ENCODE results near the gene ZNF544.

ZNF544 gene

GRCh38 chr19:58279042-58279924 lies 50.6 kb downstream of the ZNF544 start:
- no peak for TF ChIP-seq POLR2AphosphoS5 (IDR thresholded peaks at IDR 0.05; ENCODE audit: low read depth, low read length)
- TF ChIP-seq POLR2A (IDR thresholded peaks at IDR 0.05; ENCODE audit: low read depth, low read length): no peak
- FAIRE-seq (peak; percentile 40), DNase-seq (ENCODE audit: insufficient read length) (peak; percentile 55)

- DNase-seq (ENCODE audit: insufficient read length) (no peak), FAIRE-seq (no peak)
- 0 out of 2 replicates have a peak, but pooled peaks have one; percentile 28 for TF ChIP-seq POLR2A (IDR thresholded peaks at IDR 0.05; ENCODE audit: low read depth, low read length)
- TF ChIP-seq TAF1 (IDR thresholded peaks at IDR 0.05; ENCODE audit: borderline replicate concordance, low read depth, low read length): no peak
Measured at GRCh38 chr19:58279925-58280316, 51.2 kb downstream of the ZNF544 start.

- DNase-seq (ENCODE audit: insufficient read length): no peak
- TF ChIP-seq POLR2A (IDR thresholded peaks at IDR 0.05; ENCODE audit: low read depth, low read length) (no peak), POLR2AphosphoS5 (IDR thresholded peaks at IDR 0.05; ENCODE audit: low read depth, low read length) (no peak), TAF1 (IDR thresholded peaks at IDR 0.05; ENCODE audit: borderline replicate concordance, low read depth, low read length) (no peak)
- FAIRE-seq: no peak
Measured at GRCh38 chr19:58284199-58284598, 55.5 kb downstream of the ZNF544 start.

GRCh38 chr19:58291943-58292342 lies 63.2 kb downstream of the ZNF544 start:
- no peak for TF ChIP-seq TAF1 (IDR thresholded peaks at IDR 0.05; ENCODE audit: borderline replicate concordance, low read depth, low read length)
- TF ChIP-seq POLR2AphosphoS5 (IDR thresholded peaks at IDR 0.05; ENCODE audit: low read depth, low read length): no peak
- TF ChIP-seq POLR2A (IDR thresholded peaks at IDR 0.05; ENCODE audit: low read depth, low read length): no peak
- DNase-seq (ENCODE audit: insufficient read length) (no peak), FAIRE-seq (no peak)

- FAIRE-seq: no peak
- DNase-seq (ENCODE audit: insufficient read length): no peak
- TF ChIP-seq POLR2A (IDR thresholded peaks at IDR 0.05; ENCODE audit: low read depth, low read length): no peak
- no peak for TF ChIP-seq TAF1 (IDR thresholded peaks at IDR 0.05; ENCODE audit: borderline replicate concordance, low read depth, low read length)
- no peak for TF ChIP-seq POLR2AphosphoS5 (IDR thresholded peaks at IDR 0.05; ENCODE audit: low read depth, low read length)
Measured at GRCh38 chr19:58294743-58295374, 66.1 kb downstream of the ZNF544 start.

GRCh38 chr19:58296104-58296503 lies 67.4 kb downstream of the ZNF544 start:
- no peak for FAIRE-seq
- no peak for DNase-seq (ENCODE audit: insufficient read length)
- TF ChIP-seq POLR2AphosphoS5 (IDR thresholded peaks at IDR 0.05; ENCODE audit: low read depth, low read length) (no peak), TAF1 (IDR thresholded peaks at IDR 0.05; ENCODE audit: borderline replicate concordance, low read depth, low read length) (no peak), POLR2A (IDR thresholded peaks at IDR 0.05; ENCODE audit: low read depth, low read length) (no peak)

- FAIRE-seq: no peak
- no peak for DNase-seq (ENCODE audit: insufficient read length)
- no peak for TF ChIP-seq TAF1 (IDR thresholded peaks at IDR 0.05; ENCODE audit: borderline replicate concordance, low read depth, low read length)
- TF ChIP-seq POLR2A (IDR thresholded peaks at IDR 0.05; ENCODE audit: low read depth, low read length): no peak
- no peak for TF ChIP-seq POLR2AphosphoS5 (IDR thresholded peaks at IDR 0.05; ENCODE audit: low read depth, low read length)
Measured at GRCh38 chr19:58300620-58301019, 71.9 kb downstream of the ZNF544 start.

- FAIRE-seq (peak; percentile 24), DNase-seq (ENCODE audit: insufficient read length) (no peak)
Measured at GRCh38 chr19:58304255-58304654, 75.5 kb downstream of the ZNF544 start.

GRCh38 chr19:58304748-58305064 lies 76.0 kb downstream of the ZNF544 start:
- no peak for FAIRE-seq

More at GRCh38 chr19:58304255-58304654, 75.5 kb downstream of the ZNF544 start:
- TF ChIP-seq POLR2AphosphoS5 (IDR thresholded peaks at IDR 0.05; ENCODE audit: low read depth, low read length) (no peak), POLR2A (IDR thresholded peaks at IDR 0.05; ENCODE audit: low read depth, low read length) (no peak), TAF1 (IDR thresholded peaks at IDR 0.05; ENCODE audit: borderline replicate concordance, low read depth, low read length) (no peak)

GRCh38 chr19:58305065-58305931 lies 76.6 kb downstream of the ZNF544 start, which contains the start of gene ERVK3-1:
TSS of gene ERVK3-1 (plus strand) at chr19:58305377. CDS start at chr19:58312169, 6,792 bp downstream.
- TF ChIP-seq POLR2A (IDR thresholded peaks at IDR 0.05; ENCODE audit: low read depth, low read length): peak; percentile 98
- peak; percentile 97 for TF ChIP-seq POLR2AphosphoS5 (IDR thresholded peaks at IDR 0.05; ENCODE audit: low read depth, low read length)
- peak; percentile 95 for TF ChIP-seq TAF1 (IDR thresholded peaks at IDR 0.05; ENCODE audit: borderline replicate concordance, low read depth, low read length)
- DNase-seq (ENCODE audit: insufficient read length) (peak; percentile 93), FAIRE-seq (peak; percentile 99)

More at GRCh38 chr19:58304748-58305064, 76.0 kb downstream of the ZNF544 start:
- TF ChIP-seq POLR2A (IDR thresholded peaks at IDR 0.05; ENCODE audit: low read depth, low read length): no peak
- TF ChIP-seq POLR2AphosphoS5 (IDR thresholded peaks at IDR 0.05; ENCODE audit: low read depth, low read length): no peak
- no peak for TF ChIP-seq TAF1 (IDR thresholded peaks at IDR 0.05; ENCODE audit: borderline replicate concordance, low read depth, low read length)
- no peak for DNase-seq (ENCODE audit: insufficient read length)

- FAIRE-seq: no peak
- TF ChIP-seq POLR2AphosphoS5 (IDR thresholded peaks at IDR 0.05; ENCODE audit: low read depth, low read length): no peak
- no peak for TF ChIP-seq TAF1 (IDR thresholded peaks at IDR 0.05; ENCODE audit: borderline replicate concordance, low read depth, low read length)
- TF ChIP-seq POLR2A (IDR thresholded peaks at IDR 0.05; ENCODE audit: low read depth, low read length): no peak
- DNase-seq (ENCODE audit: insufficient read length): no peak
Measured at GRCh38 chr19:58305932-58306323, 77.2 kb downstream of the ZNF544 start.

Data from GM12892 (cell line).